GM21717 (cell line): ENCODE measurements around the gene SETD2.
"Not testable (repeated sequence)": the region's sequence is repeated elsewhere in the genome, so short reads cannot be mapped to it uniquely, and the experiment has no call there.

Experiments
- ATAC-seq: cut with Tn5 transposase; IDR thresholded peaks from one replicate; pipeline ENCODE4 v1.9.1; 2021; ENCODE audit warnings: mild to moderate bottlenecking, moderate library complexity; ENCODE audit not compliant: unreplicated experiment

SETD2 gene

GRCh38 chr3:47156396-47156795, 7.5 kb downstream of the SETD2 start:
- ATAC-seq = no peak

- no peak for ATAC-seq
Observed at GRCh38 chr3:47152578-47152977, 11.3 kb downstream of the SETD2 start.

GRCh38 chr3:47151836-47152235, 12.1 kb downstream of the SETD2 start:
- no peak for ATAC-seq

GRCh38 chr3:47149339-47149933, 14.5 kb downstream of the SETD2 start:
- ATAC-seq = no peak

GRCh38 chr3:47145272-47145671, 18.6 kb downstream of the SETD2 start:
- ATAC-seq = no peak

GRCh38 chr3:47143068-47143467, 20.8 kb downstream of the SETD2 start:
- ATAC-seq = no peak

GRCh38 chr3:47142536-47142935, 21.4 kb downstream of the SETD2 start:
- ATAC-seq = not testable (repeated sequence)

GRCh38 chr3:47140973-47141461, 22.9 kb downstream of the SETD2 start:
- ATAC-seq = peak; percentile 71

GRCh38 chr3:47140553-47140952, 23.4 kb downstream of the SETD2 start:
- ATAC-seq = not testable (repeated sequence)

- no peak for ATAC-seq
Observed at GRCh38 chr3:47134311-47134710, 29.6 kb downstream of the SETD2 start.

- ATAC-seq = no peak
Observed at GRCh38 chr3:47133641-47134040, 30.3 kb downstream of the SETD2 start.

- ATAC-seq = no peak
Observed at GRCh38 chr3:47130557-47130956, 33.4 kb downstream of the SETD2 start.

- ATAC-seq = no peak
Observed at GRCh38 chr3:47128137-47128536, 35.8 kb downstream of the SETD2 start.

- no peak for ATAC-seq
Observed at GRCh38 chr3:47123857-47124256, 40.1 kb downstream of the SETD2 start.

- no peak for ATAC-seq
Observed at GRCh38 chr3:47121409-47121808, 42.5 kb downstream of the SETD2 start.

GRCh38 chr3:47120138-47120537, 43.8 kb downstream of the SETD2 start:
- no peak for ATAC-seq

- not testable (repeated sequence) for ATAC-seq
Observed at GRCh38 chr3:47119387-47119786, 44.5 kb downstream of the SETD2 start.

- ATAC-seq = no peak
Observed at GRCh38 chr3:47117807-47118364, 46.0 kb downstream of the SETD2 start.

- ATAC-seq = not testable (repeated sequence)
Observed at GRCh38 chr3:47115524-47115923, 48.4 kb downstream of the SETD2 start.

GRCh38 chr3:47113669-47114365, 50.1 kb downstream of the SETD2 start:
- ATAC-seq = no peak

- ATAC-seq = no peak
Observed at GRCh38 chr3:47112997-47113396, 50.9 kb downstream of the SETD2 start.

GRCh38 chr3:47109393-47109792, 54.5 kb downstream of the SETD2 start:
- no peak for ATAC-seq
